Fibroblast of the aortic adventitia (primary cell): ENCODE data around the gene MAD1L1. TPM values are rescaled to one million over a fixed set of nuclear protein-coding genes. Genes with fewer than 3 reads are reported as not detected.

Experiments
- DNase-seq: peaks from one replicate; pipeline ENCODE4 v3.0.0-alpha.2; 2010; ENCODE audit warnings: low read depth
- H3K4me3 ChIP-seq: 2 replicates; pipeline ENCODE4 v1.5.1; 2011; ENCODE audit warnings: low read depth, mild to moderate bottlenecking, control low read depth, low read length, moderate library complexity
- CTCF ChIP-seq: IDR thresholded peaks from 2 replicates; pipeline ENCODE4 v1.5.1; 2011; ENCODE audit warnings: mild to moderate bottlenecking, low read length, control low read depth, inconsistent platforms; ENCODE audit not compliant: insufficient read depth
- total RNA-seq: library from RNA; depleted of rRNA; stranded (reverse); fragments of >200 nt; gene quantifications from 2 replicates; pipeline ENCODE4 v1.2.3, GENCODE V29; 2012; ENCODE audit warnings: low replicate concordance

The MAD1L1 gene
- total RNA-seq, 1 donor: 22.9 TPM

DNA sequence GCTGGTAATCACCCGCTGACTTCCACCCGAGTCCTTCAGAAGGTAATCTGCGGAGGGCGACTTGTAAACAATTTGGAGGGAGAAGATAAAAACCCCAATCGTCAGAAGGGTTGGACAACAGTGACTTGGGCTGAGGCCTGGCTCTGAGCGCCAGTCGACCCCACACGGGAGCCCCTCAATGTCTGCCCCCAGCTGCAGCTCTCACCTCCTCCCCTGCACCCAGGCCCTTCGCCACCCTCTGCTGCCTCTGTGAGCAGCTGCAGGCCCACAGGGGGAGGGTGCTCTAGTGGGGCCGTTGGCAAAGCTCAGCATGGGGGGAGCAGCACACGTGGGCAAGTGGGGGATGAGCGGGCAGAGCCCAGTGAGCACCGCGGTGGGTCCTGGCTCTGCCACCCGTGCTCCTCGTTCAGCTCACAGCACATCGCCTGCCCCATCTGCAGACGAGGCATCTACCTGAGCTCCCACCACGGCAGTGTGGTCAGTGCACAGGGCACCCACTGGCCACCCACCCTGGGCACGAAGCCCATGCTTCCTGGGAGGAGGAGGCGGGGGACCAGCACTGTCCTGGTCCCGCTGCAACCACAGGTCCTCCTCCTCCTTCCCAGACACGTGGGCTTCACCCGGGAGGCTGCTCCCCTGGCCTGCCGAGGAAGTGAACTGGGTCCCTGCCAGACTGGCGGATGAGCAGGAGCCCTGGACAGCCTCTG, 282.1 kb downstream of the MAD1L1 start:
- DNase-seq: no peak
- no peak for TF ChIP-seq CTCF
- H3K4me3 ChIP-seq: no peak overlapping the region

DNA sequence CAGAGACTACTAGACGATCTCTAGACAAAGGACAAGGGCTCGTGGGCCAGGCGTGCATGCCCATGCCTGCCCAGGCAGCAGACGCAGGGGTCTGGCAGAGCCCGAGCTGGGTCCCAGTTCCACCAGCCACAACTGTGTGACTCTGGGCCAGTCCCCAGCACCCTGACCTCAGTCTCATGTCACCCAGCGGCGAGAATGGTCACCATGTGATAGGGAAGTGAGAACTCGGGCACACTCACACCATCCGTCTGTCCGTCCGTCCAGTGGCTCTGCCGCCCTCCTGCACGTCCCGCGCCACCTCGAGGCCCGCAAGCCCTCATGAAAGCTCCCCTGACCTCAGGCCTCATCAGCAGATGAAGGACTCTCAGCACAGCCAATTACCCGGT, 282.7 kb downstream of the MAD1L1 start:
- no peak for DNase-seq
- no peak for TF ChIP-seq CTCF
- H3K4me3 ChIP-seq: no peak overlapping the region

DNA sequence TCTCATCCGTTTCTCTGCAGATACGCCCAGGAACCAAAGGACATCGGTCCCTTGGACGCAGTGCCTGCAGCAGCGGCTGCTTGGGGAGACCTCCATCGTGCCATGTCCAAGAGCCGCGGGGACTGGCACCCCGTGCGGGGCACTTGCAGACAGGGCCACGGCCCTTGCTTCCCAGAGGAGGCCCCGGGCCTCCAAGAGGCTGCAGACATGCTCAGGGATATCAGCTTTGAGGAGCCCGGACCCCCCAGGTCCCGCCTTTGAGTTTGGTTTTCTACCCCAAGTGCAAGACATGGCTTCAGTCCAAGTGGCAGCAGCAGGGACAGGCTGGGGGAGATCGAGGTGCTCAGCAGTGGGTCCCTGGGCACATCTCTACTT, 283.1 kb downstream of the MAD1L1 start:
- DNase-seq: no peak
- no peak overlapping the region for H3K4me3 ChIP-seq
- TF ChIP-seq CTCF: no peak

DNA sequence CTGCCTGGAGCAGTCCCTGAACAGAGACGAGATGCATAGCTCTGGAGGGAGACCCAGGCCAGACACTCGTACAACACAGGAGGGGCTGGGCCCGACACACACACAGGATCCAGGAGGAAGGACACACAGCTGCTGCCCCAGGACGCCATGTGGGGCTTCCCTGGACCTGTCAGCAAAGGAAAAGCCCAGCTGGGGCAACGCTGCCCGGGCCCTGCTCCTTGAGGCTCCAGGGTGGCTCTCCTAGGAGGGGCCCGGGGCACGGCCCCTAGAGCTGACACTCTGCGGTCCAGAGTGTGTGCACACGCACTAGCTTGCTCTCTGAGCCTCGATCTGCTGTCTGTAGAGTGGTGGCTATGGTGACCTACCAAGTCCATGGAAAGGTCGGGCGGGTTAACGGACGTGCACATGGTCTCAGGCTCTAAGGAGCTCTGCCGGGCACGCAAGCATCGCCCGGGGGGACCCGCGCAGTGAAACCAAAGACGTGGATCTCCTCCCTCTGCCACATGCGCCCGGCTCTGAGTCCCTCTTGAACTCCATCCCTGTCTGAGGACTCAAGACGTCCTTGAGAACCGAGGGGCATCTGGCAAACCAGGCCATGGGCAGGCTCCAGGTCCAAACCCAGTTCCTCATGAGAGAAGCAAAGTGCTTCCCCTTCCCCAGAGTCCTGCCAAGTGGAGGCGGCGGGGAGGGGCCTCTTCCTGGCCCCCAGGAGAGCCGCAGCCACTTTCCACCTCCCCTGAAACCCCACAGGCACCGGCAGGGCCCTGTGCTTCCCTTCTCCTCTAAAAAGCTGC, 283.7 kb downstream of the MAD1L1 start:
- no peak for TF ChIP-seq CTCF
- DNase-seq: no peak
- no peak overlapping the region for H3K4me3 ChIP-seq

- no peak overlapping the region for H3K4me3 ChIP-seq
- no peak for DNase-seq
- no peak for TF ChIP-seq CTCF
These were observed 284.4 kb downstream of the MAD1L1 start for GRCh38 chr7:1948301-1948796.

DNA sequence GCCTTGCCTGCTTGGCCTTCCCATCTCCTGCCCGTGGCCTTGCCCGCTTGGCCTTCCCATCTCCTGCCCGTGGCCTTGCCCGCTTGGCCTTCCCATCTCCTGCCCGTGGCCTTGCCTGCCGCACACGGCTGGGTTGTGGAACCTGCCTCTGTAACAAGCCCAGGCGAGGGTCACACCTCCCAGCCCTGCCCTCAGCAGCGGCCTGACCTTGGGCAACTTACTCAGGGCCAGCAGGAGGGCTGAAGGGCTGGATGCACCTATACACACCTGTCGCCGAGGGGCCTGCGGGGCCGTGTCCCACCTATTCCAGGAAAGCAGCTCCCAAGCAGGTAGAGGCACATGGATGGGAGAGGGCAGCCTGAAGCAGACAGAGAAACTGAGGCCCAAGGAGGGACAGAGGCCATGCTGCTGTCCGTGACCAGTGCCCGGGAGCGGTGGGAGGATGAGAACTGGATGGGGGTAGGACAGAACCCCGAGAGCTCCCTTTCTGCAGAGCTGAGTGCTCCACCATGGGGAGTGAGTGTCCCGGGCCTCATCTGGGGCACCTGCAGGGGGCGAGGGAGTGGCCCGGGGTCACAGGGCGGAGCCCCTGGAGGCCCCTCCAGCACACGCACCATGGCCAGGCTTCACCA, 285.0 kb downstream of the MAD1L1 start:
- no peak for TF ChIP-seq CTCF
- no peak for DNase-seq
- no peak overlapping the region for H3K4me3 ChIP-seq
